Measurements from ENCODE around the gene MAD2L2.

- TF ChIP-seq CTCF (IDR thresholded peaks at IDR 0.05; ENCODE audit: low read length) (no peak), EZH2 (optimal IDR thresholded peaks at IDR 0.05; ENCODE audit: low read depth, low read length) (no peak)
Observed at GRCh38 chr1:11651017-11651416, 29.9 kb downstream of the MAD2L2 start.

Data from MM.1S (cell line).